H1 (cell line): Measurements from ENCODE around the gene CST6. TPM values are rescaled to one million over a fixed set of nuclear protein-coding genes. Genes with fewer than 3 reads are reported as not detected.

Experiments used
- BCL11A ChIP-seq, 2 experiments: IDR thresholded peaks; one replicate each; pipeline ENCODE4 v1.6.1; 2011; ENCODE audit warnings: low read depth in 2 of 2, low read length in 2 of 2, mild to moderate bottlenecking in 2 of 2
- CBX5 ChIP-seq: fragments of 300-800, 300-1000 bp; sonication (generic); IDR thresholded peaks from 2 replicates; pipeline ENCODE4 v1.7.1; 2016; ENCODE audit warnings: antibody characterized with exemption, low read length, low read depth
- CBX8 ChIP-seq: fragments of 300-800, 300-1000 bp; sonication (generic); IDR thresholded peaks from 2 replicates; pipeline ENCODE4 v1.7.1; 2016; ENCODE audit warnings: low read depth, low read length, borderline replicate concordance
- CHD2 ChIP-seq: IDR thresholded peaks from 2 replicates; pipeline ENCODE4 v1.6.1; 2012; ENCODE audit warnings: low read length, improper control_type of control experiment
- CREB1 ChIP-seq: IDR thresholded peaks from 2 replicates; pipeline ENCODE4 v1.6.1; 2012; ENCODE audit warnings: inconsistent platforms
- CTBP2 ChIP-seq: IDR thresholded peaks from 2 replicates; pipeline ENCODE4 v1.7.0; 2011; ENCODE audit warnings: borderline replicate concordance, mild to moderate bottlenecking, moderate library complexity, mixed read lengths, low read length; ENCODE audit not compliant: insufficient read depth, insufficient read length
- EZH2 ChIP-seq: fragments of 200-600 bp; sonication (generic); IDR thresholded peaks from 2 replicates; pipeline ENCODE4 v1.7.1; 2012; ENCODE audit warnings: low read depth, mild to moderate bottlenecking, moderate library complexity, low read length, inconsistent platforms; ENCODE audit not compliant: severe bottlenecking
- POLR2AphosphoS5 ChIP-seq: IDR thresholded peaks from 2 replicates; pipeline ENCODE4 v1.6.1; 2011; ENCODE audit warnings: low read depth, low read length
- RBBP5 ChIP-seq: IDR thresholded peaks from 2 replicates; pipeline ENCODE4 v1.7.1; 2012; ENCODE audit warnings: low read depth, mild to moderate bottlenecking, inconsistent platforms, low read length, moderate library complexity, borderline replicate concordance
- SIRT6 ChIP-seq: IDR thresholded peaks from one replicate; pipeline ENCODE4 v1.7.1; 2012; ENCODE audit warnings: low read length, inconsistent platforms
- SP4 ChIP-seq: IDR thresholded peaks from 2 replicates; pipeline ENCODE4 v1.6.1; 2012; ENCODE audit warnings: low read length, inconsistent platforms
- SRF ChIP-seq: IDR thresholded peaks from 2 replicates; pipeline ENCODE4 v1.6.1; 2011; ENCODE audit warnings: mild to moderate bottlenecking, low read depth, low read length, moderate library complexity
- TBP ChIP-seq: IDR thresholded peaks from 2 replicates; pipeline ENCODE4 v1.6.1; 2011; ENCODE audit warnings: low read depth, low read length, improper control_type of control experiment
- polyA plus RNA-seq, 7 experiments: library from polyadenylated mRNA; depleted of rRNA in 3 of 7; stranded (reverse) in 5 of 7; unstranded in 2 of 7; fragments of >200 nt in 5 of 7; fragments of 200-250 nt in 2 of 7; gene quantifications; 1 replicate in 5 of 7; 2 replicates in 1 of 7; 4 replicates in 1 of 7; pipeline versions ENCODE4 v1.2.1 to v1.2.3, GENCODE V29; 2011 to 2013; ENCODE audit warnings: missing spikeins in 2 of 7, mixed read lengths in 2 of 7
- total RNA-seq: library from RNA; stranded (reverse); fragmentation: NEBNext Ultra II Directional; extraction: Animal tissue kit (Norgen Biotek cat#: 25700); gene quantifications from 2 replicates; pipeline ENCODE4 v1.2.1, GENCODE V29; 2021
- TF ChIP-seq, protein P1 (sequence below): IDR thresholded peaks from 2 replicates; pipeline ENCODE4 v1.6.1; 2012; ENCODE audit warnings: low read length, inconsistent platforms
- TF ChIP-seq, protein P2 (sequence below): IDR thresholded peaks from 2 replicates; pipeline ENCODE4 v1.6.1; 2011; ENCODE audit warnings: low read length, improper control_type of control experiment
- TF ChIP-seq, protein P3 (sequence below): IDR thresholded peaks from 2 replicates; pipeline ENCODE4 v1.6.1; 2011; ENCODE audit warnings: low read depth, mild to moderate bottlenecking, low read length; ENCODE audit not compliant: insufficient read depth
- TF ChIP-seq, protein P4 (sequence below): IDR thresholded peaks from 2 replicates; pipeline ENCODE4 v1.6.1; 2012; ENCODE audit warnings: inconsistent platforms

CST6 gene
- total and polyA plus RNA-seq, 2 of the 8 experiments (the other 6 are each of a cell fraction or from before 2014, with no cell fraction given), result 1.6 to 7.6 TPM

DNA sequence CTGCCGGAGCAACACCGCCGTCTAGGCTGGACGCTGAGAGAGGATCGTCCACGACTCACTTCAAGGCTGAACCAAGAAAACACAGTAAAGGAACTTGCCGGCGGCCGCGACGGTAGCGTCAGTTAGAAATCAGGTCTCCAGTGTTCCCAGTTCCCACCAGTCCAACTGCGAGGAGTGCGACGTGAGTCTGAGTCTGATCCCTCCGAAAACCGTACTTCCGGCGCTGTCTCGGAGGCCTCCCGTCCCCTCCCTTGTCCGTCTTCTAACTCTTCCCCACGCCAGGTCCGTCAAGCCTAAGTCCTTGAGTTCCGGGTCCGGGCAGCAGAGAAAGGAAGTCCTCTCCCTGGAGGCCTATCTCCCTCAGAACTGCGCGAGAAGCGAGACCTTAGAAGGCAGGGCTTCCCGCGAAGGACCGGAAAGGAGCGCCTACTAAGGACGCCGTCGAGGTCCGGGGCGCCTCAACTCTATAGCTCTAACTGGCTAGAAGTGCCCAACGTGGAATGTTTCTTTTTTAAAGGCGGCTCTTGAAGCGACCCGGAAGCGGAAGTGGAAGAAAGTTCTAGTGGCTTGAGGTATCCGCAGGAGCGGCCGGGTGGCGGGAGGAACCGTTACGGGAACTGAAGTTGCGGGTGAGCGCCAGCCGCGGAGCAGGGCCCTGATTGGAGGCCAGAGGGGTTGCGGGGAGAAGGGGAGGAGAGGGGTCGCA is 9.7 kb upstream of the CST6 start, which contains the start of the genes BANF1 and EIF1AD (continued):
- TF ChIP-seq EZH2 (no peak), CREB1 (peak; percentile 79), POLR2AphosphoS5 (peak; percentile 54; the same call in 1 of the 2 replicates), RBBP5 (peak; percentile 38; the same call in 1 of the 2 replicates), TBP (peak; percentile 92), SRF (peak; percentile 47), CHD2 (peak; percentile 93), BCL11A (IDR thresholded peaks at IDR 0.05; ENCODE audit: low read depth in 2 of 2, low read length in 2 of 2) (no peak), SIRT6 (no peak), CBX5 (no peak), SP4 (peak; percentile 93), CTBP2 (no peak), CBX8 (no peak)
- TF ChIP-seq, protein P1, sequence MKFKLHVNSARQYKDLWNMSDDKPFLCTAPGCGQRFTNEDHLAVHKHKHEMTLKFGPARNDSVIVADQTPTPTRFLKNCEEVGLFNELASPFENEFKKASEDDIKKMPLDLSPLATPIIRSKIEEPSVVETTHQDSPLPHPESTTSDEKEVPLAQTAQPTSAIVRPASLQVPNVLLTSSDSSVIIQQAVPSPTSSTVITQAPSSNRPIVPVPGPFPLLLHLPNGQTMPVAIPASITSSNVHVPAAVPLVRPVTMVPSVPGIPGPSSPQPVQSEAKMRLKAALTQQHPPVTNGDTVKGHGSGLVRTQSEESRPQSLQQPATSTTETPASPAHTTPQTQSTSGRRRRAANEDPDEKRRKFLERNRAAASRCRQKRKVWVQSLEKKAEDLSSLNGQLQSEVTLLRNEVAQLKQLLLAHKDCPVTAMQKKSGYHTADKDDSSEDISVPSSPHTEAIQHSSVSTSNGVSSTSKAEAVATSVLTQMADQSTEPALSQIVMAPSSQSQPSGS, result no peak
- TF ChIP-seq, protein P2, sequence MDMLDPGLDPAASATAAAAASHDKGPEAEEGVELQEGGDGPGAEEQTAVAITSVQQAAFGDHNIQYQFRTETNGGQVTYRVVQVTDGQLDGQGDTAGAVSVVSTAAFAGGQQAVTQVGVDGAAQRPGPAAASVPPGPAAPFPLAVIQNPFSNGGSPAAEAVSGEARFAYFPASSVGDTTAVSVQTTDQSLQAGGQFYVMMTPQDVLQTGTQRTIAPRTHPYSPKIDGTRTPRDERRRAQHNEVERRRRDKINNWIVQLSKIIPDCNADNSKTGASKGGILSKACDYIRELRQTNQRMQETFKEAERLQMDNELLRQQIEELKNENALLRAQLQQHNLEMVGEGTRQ, result no peak
- TF ChIP-seq, protein P3, sequence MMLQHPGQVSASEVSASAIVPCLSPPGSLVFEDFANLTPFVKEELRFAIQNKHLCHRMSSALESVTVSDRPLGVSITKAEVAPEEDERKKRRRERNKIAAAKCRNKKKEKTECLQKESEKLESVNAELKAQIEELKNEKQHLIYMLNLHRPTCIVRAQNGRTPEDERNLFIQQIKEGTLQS, result no peak
- TF ChIP-seq, protein P4, sequence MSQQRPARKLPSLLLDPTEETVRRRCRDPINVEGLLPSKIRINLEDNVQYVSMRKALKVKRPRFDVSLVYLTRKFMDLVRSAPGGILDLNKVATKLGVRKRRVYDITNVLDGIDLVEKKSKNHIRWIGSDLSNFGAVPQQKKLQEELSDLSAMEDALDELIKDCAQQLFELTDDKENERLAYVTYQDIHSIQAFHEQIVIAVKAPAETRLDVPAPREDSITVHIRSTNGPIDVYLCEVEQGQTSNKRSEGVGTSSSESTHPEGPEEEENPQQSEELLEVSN, result peak; percentile 63
